Stimulated activated CD4-positive, alpha-beta T cell treated with anti-CD3 and anti-CD28 coated beads, Interleukin-1b, Interleukin-23, amount 100 ng/mL, for 4 hours (primary cell): ENCODE results near the gene ZFP3.
"Not testable (repeated sequence)": the region's sequence is repeated elsewhere in the genome, so short reads cannot be mapped to it uniquely, and the experiment has no call there.

ENCODE experiments used
- DNase-seq, 2 donors: peaks; one replicate each; pipeline ENCODE4 v3.0.0-alpha.2; 2020; ENCODE audit warnings: low read depth in 2 of 2

The ZFP3 gene

DNA sequence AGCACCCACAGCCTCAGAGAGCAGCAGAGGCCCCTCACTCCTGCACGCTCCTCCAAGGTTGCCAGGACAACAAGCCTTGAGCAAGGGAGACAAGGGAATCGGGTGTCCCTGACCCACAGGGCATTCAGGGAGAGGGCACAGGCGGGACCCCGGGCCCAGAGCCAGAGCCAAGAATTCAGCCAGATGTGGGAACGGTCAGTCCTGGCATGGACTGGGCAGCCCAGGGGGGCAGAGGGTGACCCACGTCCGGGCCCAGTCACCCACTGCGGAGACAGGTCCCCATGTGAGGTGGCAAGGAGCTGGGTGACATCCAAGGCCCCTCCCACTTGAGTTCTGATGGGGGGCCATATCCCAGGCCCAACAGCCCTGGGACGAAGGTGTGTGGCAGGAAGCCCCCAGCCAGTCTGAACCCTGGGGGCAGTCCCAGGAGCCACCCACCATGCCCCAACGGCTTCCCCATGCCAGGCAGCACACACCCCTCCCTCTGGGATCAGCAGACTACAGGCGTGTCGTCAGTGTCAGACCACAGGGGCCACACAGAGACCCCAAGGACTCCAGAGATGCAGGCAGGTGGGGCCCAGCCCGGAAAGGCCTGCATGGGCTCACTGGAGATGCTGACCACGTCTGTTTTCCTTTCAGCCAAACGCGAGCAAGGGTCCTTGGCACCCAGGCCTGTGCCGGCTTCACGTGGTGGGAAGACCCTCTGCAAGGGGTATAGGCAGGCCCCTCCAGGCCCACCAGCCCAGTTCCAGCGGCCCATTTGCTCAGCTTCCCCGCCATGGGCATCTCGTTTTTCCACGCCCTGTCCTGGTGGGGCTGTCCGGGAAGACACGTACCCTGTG, 60.6 kb downstream of the ZFP3 start:
- DNase-seq: no peak

DNA sequence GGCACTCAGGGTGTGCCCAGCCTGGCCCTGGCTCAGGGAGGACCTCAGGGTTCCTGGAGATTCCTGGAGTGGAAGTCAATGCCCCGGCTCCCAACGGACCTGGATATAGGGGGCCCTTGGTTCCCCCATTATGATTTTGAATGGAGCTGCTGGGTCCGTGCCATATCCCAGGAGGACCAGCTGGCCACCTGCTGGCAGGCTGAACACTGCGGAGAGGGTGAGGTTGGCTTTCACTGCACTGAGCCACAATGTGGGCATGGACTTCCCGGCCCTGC, 61.1 kb downstream of the ZFP3 start:
- no peak for DNase-seq

DNA sequence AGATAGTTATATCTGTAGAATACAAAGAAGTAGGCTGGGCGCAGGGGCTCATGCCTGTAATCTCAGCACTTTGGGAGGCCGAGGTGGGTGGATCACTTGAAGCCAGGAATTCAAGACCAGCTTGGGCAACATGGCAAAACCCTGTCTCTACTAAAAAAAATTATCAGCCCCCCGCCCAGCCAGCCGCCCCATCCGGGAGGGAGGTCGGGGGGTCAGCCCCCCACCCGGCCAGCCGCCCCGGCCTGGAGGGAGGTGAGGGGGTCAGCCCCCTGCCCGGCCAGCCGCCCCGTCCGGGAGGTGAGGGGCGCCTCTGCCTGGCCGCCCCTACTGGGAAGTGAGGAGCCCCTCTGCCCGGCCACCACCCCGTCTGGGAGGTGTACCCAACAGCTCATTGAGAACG, 64.6 kb downstream of the ZFP3 start:
- DNase-seq: not testable (repeated sequence)
